ENCODE measurements around the gene STYXL2. TPM values are rescaled to one million over a fixed set of nuclear protein-coding genes. Genes with fewer than 3 reads are reported as not detected.

The STYXL2 gene
- total RNA-seq, 6 experiments from 2014 or later: 0.12 TPM; not detected in 5

DNA sequence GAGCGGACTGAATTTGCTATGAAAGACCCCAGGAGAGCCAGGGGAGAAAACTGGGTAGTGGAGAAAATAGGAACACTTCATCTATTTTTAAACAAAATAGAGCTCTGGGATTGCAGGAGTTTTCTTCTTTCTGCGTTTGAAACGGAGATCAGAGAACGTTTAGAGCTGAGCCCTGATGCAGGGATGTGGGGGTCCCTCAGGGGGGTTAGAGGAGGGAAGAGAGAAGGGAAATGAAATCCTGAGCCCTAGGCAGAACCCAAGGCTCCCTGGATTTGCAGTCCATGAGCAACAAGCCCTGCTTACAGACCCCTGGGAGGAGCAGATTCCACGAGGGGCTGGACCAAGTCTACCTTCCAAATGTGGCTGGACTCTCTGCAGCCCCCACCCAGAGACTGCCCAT, 21.8 kb downstream of the STYXL2 start:
- no peaks in the 10 kb centered on the region for H3K9me3 ChIP-seq
- no peaks in the 10 kb centered on the region for H3K27me3 ChIP-seq
- no peaks in the 10 kb centered on the region for H3K4me1 ChIP-seq
- ATAC-seq (no peak), DNase-seq (no peak)
- no peak overlapping the region for H3K4me3 ChIP-seq
- 36% methylated on average over 4 of the region's 5 CpGs for WGBS (ENCODE audit: insufficient coverage, low coverage, low lambda C conversion rate, missing lambda C conversion rate)
- no peak overlapping the region for H3K27ac ChIP-seq
- intact Hi-C loops (cut with DNase I): no loop called here
- TF ChIP-seq, protein P1, sequence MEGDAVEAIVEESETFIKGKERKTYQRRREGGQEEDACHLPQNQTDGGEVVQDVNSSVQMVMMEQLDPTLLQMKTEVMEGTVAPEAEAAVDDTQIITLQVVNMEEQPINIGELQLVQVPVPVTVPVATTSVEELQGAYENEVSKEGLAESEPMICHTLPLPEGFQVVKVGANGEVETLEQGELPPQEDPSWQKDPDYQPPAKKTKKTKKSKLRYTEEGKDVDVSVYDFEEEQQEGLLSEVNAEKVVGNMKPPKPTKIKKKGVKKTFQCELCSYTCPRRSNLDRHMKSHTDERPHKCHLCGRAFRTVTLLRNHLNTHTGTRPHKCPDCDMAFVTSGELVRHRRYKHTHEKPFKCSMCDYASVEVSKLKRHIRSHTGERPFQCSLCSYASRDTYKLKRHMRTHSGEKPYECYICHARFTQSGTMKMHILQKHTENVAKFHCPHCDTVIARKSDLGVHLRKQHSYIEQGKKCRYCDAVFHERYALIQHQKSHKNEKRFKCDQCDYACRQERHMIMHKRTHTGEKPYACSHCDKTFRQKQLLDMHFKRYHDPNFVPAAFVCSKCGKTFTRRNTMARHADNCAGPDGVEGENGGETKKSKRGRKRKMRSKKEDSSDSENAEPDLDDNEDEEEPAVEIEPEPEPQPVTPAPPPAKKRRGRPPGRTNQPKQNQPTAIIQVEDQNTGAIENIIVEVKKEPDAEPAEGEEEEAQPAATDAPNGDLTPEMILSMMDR (IDR thresholded peaks at IDR 0.05): no peak
- TF ChIP-seq POLR2A (IDR thresholded peaks at IDR 0.05): no peak
- no peaks in the 10 kb centered on the region for H3K36me3 ChIP-seq

DNA sequence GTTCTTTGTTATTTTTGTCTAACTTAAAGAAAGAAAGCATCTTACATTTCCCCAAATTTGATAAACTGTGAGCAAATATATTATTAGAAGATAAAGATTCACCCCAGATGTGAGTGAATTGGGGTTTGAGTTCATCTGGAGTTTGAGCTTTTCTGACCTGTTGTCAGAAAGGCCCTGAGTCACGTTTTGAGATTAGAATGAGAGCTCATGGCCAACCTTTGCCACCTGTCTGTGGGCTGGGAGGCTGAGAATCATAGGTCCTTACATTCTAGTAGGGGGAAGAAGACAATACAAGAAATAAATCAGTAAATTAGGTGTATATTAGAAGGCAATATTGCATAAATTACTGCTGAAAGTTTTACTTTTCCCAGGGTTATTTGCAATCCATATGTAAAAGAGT, 22.3 kb downstream of the STYXL2 start:
- no peak for ATAC-seq
- intact Hi-C loops (cut with DNase I): no loop called here

DNA sequence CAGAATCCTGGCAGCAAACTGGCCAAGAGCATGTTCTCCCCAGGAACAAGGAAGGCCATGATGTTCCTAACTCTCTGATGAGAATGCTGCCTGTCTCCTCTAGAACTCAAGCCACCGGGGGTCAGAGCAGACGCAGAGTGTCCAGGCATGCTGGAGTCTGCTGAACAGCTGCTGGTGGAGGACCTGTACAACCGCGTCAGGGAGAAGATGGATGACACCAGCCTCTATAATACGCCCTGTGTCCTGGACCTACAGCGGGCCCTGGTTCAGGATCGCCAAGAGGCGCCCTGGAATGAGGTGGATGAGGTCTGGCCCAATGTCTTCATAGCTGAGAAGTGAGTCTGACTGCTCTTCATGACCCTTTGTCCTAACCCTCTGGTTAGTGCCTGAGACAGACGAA, 23.4 kb downstream of the STYXL2 start:
- DNase-seq (no peak), ATAC-seq (no peak)
- H3K4me1 ChIP-seq: peaks cover 0 to 4% (median 0%) of the 10 kb centered on the region in 4 donors
- no peaks in the 10 kb centered on the region for H3K36me3 ChIP-seq
- H3K27ac ChIP-seq: no peak overlapping the region
- TF ChIP-seq, protein P1 (IDR thresholded peaks at IDR 0.05): no peak
- no peak for TF ChIP-seq POLR2A (IDR thresholded peaks at IDR 0.05)
- H3K27me3 ChIP-seq: no peaks in the 10 kb centered on the region
- no peak overlapping the region for H3K4me3 ChIP-seq
- intact Hi-C loops (cut with DNase I): no loop called here
- 92% methylated on average over 2 of the region's 9 CpGs for WGBS (ENCODE audit: insufficient coverage, low coverage, low lambda C conversion rate, missing lambda C conversion rate)
- no peaks in the 10 kb centered on the region for H3K9me3 ChIP-seq

More for the DNA sequence above, 22.3 kb downstream of the STYXL2 start:
- Histone ChIP-seq H3K27me3 (no peaks in the 10 kb centered on the region), H3K4me1 (peaks cover 0 to 1% (median 0%) of the 10 kb centered on the region in 4 donors), H3K27ac (no peak overlapping the region), H3K36me3 (no peaks in the 10 kb centered on the region), H3K9me3 (no peaks in the 10 kb centered on the region), H3K4me3 (no peak overlapping the region)
- no peak for TF ChIP-seq POLR2A (IDR thresholded peaks at IDR 0.05)
- TF ChIP-seq, protein P1 (IDR thresholded peaks at IDR 0.05): no peak
- WGBS (ENCODE audit: insufficient coverage, low coverage, low lambda C conversion rate, missing lambda C conversion rate): 33% methylated on average over 1 of the region's 1 CpG
- DNase-seq: no peak

DNA sequence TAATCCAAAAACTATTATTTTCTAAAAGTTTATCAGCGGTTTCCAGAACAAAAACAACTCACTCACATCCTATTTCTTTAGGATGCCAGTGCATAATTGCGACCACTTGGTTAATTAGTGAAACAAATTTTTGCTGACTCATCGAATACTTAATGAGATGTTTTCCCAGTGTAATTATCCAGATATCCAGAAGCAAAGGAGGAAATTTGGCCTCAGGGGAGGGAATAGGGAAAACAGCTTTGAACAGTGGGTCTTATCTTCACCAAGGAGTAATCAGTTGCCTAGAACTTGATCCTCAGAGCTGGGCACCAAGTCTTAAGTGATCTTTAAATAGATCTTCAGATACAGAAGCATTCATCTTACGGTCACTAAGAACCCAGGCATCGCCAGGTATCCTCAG, 24.3 kb downstream of the STYXL2 start:
- H3K9me3 ChIP-seq: no peaks in the 10 kb centered on the region
- 87% methylated on average over 5 of the region's 5 CpGs for WGBS (ENCODE audit: insufficient coverage, low coverage, low lambda C conversion rate, missing lambda C conversion rate)
- no peak for TF ChIP-seq POLR2A (IDR thresholded peaks at IDR 0.05)
- TF ChIP-seq, protein P1 (IDR thresholded peaks at IDR 0.05): no peak
- DNase-seq (no peak), ATAC-seq (no peak)
- no peak overlapping the region for H3K27ac ChIP-seq
- H3K27me3 ChIP-seq: no peaks in the 10 kb centered on the region
- peaks cover 0 to 4% (median 0%) of the 10 kb centered on the region in 4 donors for H3K4me1 ChIP-seq
- no peak overlapping the region for H3K4me3 ChIP-seq
- intact Hi-C loops (cut with DNase I): no loop called here
- no peaks in the 10 kb centered on the region for H3K36me3 ChIP-seq

DNA sequence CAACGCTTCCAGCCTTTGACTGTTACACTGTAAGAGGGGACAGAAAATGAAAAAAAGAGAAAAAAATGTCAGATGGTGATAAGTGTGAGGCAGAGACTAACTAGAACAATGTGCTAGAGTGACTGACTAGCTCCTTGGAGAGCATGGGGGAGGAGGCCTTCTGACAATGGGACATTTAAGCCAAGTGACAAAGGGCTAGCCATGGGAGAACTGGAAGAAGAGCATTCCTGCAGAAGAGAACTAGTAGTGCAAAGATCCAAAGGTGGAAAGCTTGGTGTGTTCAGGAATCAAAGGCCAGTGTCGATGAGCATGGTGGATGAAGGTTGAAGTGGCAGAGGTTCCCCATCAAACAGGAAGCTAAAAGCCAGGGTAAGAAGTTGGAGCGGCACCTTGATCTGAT, 25.8 kb downstream of the STYXL2 start:
- Histone ChIP-seq H3K36me3 (no peaks in the 10 kb centered on the region), H3K4me3 (no peak overlapping the region), H3K27ac (no peak overlapping the region), H3K9me3 (no peaks in the 10 kb centered on the region), H3K4me1 (peaks cover 0 to 4% (median 0%) of the 10 kb centered on the region in 4 donors), H3K27me3 (no peaks in the 10 kb centered on the region)
- 75% methylated on average over 3 of the region's 3 CpGs for WGBS (ENCODE audit: insufficient coverage, low coverage, low lambda C conversion rate, missing lambda C conversion rate)
- TF ChIP-seq, protein P1 (IDR thresholded peaks at IDR 0.05): no peak
- TF ChIP-seq POLR2A (IDR thresholded peaks at IDR 0.05): no peak
- intact Hi-C loops (cut with DNase I): no loop called here
- ATAC-seq (no peak), DNase-seq (no peak)

Measured in right lobe of liver (tissue), 6 donors.